ENCODE results near the gene AJM1.

Gene AJM1

GRCh38 chr9:136808075-136808805, 34.0 kb upstream of the AJM1 start:
- peak in 2 of 3 experiments; percentile 28 to 42 for DNase-seq (ENCODE audit: low read depth in 3 of 3)

- no peak for DNase-seq (ENCODE audit: low read depth in 3 of 3)
These were observed 33.5 kb upstream of the AJM1 start for GRCh38 chr9:136808806-136809158.

GRCh38 chr9:136814725-136815421, 27.4 kb upstream of the AJM1 start:
- no peak for DNase-seq (ENCODE audit: low read depth in 3 of 3)

DNA sequence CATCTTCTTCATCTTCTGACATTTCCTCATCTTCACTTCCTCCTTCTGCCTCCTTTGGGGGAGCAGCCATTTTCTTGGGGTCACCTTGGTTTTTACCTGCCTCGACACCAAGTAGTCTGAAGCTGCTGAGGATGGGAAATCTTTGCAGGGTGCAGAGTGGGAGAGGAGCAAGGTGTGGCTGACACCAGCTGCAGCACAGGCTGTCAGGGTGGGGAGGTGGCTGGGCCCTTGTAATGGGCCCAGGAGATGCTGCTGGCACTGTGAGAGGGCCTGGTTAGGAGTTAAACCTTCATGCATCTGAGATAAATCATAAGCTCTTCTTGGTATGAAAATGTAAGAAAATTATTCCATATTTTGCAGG, 26.9 kb upstream of the AJM1 start:
- DNase-seq (ENCODE audit: low read depth in 3 of 3): no peak

- no peak for DNase-seq (ENCODE audit: low read depth in 3 of 3)
These were observed 21.1 kb upstream of the AJM1 start for GRCh38 chr9:136820971-136821825.

- no peak for DNase-seq (ENCODE audit: low read depth in 3 of 3)
These were observed 20.3 kb upstream of the AJM1 start for GRCh38 chr9:136821826-136822544.

GRCh38 chr9:136823136-136824046, 18.9 kb upstream of the AJM1 start:
- DNase-seq (ENCODE audit: low read depth in 3 of 3): no peak

GRCh38 chr9:136824496-136825225, 17.6 kb upstream of the AJM1 start:
- DNase-seq (ENCODE audit: low read depth in 3 of 3): no peak

GRCh38 chr9:136825295-136826187, 16.7 kb upstream of the AJM1 start:
- DNase-seq (ENCODE audit: low read depth in 3 of 3): no peak

- no peak for DNase-seq (ENCODE audit: low read depth in 3 of 3)
These were observed 16.1 kb upstream of the AJM1 start for GRCh38 chr9:136826188-136826541.

GRCh38 chr9:136826703-136827582, 15.3 kb upstream of the AJM1 start:
- DNase-seq (ENCODE audit: low read depth in 3 of 3): no peak

DNA sequence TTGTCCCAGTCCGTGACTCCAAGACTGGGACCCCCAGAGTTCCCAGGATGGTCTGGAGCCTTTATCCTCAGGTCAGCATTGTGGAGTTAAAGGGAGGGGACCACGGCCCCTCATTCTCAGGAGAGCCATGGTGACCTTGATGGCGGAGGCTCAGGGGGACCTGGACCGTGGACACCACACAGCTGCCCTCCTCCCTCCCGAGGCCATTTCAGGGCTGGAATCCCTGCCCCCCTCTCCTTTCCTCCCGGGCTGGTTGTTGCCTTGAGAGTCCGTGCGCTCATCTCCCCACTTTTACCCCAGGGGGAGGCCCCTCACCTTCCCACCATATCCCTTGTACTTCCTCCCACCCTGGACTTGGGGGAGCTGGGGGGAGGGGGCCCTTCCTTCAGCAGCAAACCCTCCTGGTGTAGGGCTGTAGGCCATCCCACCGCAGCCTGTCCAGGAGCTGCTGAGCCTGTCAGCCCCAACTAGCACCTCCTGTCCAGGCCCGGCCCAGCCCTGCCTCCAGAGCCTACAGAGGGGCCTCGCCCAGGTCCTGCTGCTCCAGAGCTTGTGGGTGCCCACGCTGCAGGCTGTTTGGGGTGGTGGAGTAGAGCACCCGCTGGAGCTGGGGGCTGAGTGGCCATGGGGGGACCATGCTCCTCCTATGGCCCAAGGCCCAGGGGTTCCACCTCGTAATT, 14.3 kb upstream of the AJM1 start:
- no peak for DNase-seq (ENCODE audit: low read depth in 3 of 3)

DNA sequence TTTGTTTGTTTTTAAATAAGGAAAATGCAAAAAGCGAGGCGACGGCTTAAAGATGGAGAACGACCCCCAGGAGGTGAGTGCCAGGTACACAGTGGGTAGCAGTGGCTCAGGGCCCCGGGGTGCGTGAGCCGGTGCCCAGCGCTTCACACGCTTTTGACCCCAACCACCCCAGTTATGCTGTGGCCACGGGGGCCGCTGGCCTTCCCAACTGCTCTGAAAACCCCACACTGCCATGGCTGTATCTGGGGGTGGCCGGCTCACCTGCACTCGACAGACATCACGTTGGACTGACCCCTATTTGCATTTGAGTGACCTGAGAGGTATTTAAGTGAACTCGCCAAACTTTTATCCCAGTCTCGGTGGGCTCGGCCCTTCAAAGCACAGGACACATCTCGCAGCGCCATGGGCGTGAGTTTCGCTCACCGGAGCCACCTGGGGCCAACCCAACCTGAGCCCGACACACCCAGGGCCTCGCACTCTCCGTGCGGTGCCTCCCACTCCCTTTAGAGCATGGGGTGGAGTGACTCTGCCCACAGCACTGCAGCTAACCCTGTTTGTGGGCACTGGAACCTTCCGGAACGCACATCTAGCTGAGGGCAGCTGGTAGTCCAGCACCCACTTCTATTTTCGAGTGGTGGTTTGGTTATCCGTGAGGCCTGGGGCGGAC, 13.7 kb upstream of the AJM1 start:
- DNase-seq (ENCODE audit: low read depth in 3 of 3): no peak

GRCh38 chr9:136829412-136829811, 12.9 kb upstream of the AJM1 start:
- DNase-seq (ENCODE audit: low read depth in 3 of 3): no peak

GRCh38 chr9:136829981-136830885, 12.0 kb upstream of the AJM1 start:
- no peak for DNase-seq (ENCODE audit: low read depth in 3 of 3)
